HL-60 (cell line): ENCODE data around the gene HBA2.

Experiments used
- CTCF ChIP-seq: IDR thresholded peaks from one replicate; pipeline ENCODE4 v1.5.1; 2011; ENCODE audit warnings: low read length, control low read depth, inconsistent platforms; ENCODE audit not compliant: insufficient read depth
- REST ChIP-seq: IDR thresholded peaks from 2 replicates; pipeline ENCODE4 v1.6.1; 2012; ENCODE audit warnings: low read depth; ENCODE audit not compliant: insufficient replicate concordance

GRCh38 chr16:200388-200787, 27.7 kb downstream of the HBA2 start:
- TF ChIP-seq CTCF (no peak), REST (no peak)
